Measurements from ENCODE around the gene ZNF408. TPM values are rescaled to one million over a fixed set of nuclear protein-coding genes. Genes with fewer than 3 reads are reported as not detected.

The ZNF408 gene
- total RNA-seq (10 to 100 TPM in 2 of 4 donors, 1 to 10 TPM in 2; 5.0 to 15.0 (median 9.8) TPM), polyA plus RNA-seq (10 to 100 TPM in 1 of 3 donors, 1 to 10 TPM in 2; 9.6 to 12.7 (median 9.9) TPM)
- long read RNA-seq, donor 1, partial matches to known transcripts: 1 of 5 reads
- long read RNA-seq, donor 1, other reads (novel, unspliced or antisense): 2 of 5 reads
- long read RNA-seq, donor 2, transcript ZNF408-201 (5 exons, 2,442 nt): major isoform, 23 of 27 reads
- long read RNA-seq, donor 2, partial matches to known transcripts: 1 of 27 reads
- long read RNA-seq, donor 2, other reads (novel, unspliced or antisense): 2 of 27 reads

DNA sequence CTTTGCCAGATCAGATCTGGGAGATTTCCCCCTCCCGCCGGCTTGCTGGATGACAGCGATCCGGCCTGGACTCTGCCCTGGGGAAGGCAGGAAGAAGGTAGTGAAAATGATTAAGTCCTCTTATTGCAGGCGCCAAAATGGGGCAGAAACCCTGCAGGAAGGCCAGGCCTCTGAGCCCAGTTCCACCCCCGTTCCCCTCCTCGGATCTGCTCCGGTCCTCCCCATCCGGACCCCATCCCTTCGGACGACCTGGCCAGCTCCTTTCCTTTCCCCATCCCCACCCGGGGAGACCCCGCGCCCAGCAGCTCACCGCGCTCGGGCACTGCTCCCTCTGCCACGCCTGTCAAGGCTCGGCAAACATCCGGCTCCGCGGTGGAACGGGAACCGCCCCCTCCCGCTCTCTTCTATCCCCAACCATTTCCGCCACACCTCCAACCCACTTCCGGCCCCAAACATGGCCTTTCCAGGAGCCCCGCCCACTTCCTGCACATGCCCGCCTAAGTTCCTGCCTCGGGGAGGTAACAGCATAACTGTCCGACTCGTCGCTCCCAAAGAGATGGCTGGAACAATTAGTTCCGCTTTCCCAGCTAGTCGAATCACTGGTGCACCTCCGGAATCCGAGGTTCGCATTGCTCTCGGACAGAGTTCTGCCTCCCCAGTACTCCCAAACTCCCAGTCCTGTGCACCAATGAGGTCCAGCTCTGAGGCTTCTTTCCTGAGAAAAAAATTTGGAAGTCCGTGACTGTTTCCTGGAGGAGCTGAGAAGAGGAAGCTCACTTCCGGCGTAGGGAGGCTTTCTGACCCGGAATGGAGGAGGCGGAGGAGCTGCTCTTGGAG lies at the start of gene ZNF408, which contains the start of gene ARHGAP1:
Gene ZNF408, plus strand, starts transcription at position 791 of the 837 bp plus-strand sequence. Its CDS starts 17 bp downstream, at position 808.
Gene ARHGAP1, minus strand, starts transcription at position 379 of the 837 bp plus-strand sequence. CDS start 4,512 bp downstream, outside the sequence.
- Histone ChIP-seq H3K27me3 (ENCODE audit: insufficient read depth in 3 of 3, low read length in 2 of 3) (no peaks in the 10 kb centered on the region), H3K9me3 (no peaks in the 10 kb centered on the region), H3K27ac (peak within 1 kb of the TSS; percentile 99), H3K4me3 (peak within 1 kb of the TSS; percentile 99), H3K36me3 (ENCODE audit: insufficient read depth in 1 of 2, low read depth in 1 of 2) (peaks cover 9 to 44% of the 10 kb centered on the region in 2 donors), H3K4me1 (peaks cover 56% of the 10 kb centered on the region)
- DNase-seq: peak; percentile 99 to 100
- ATAC-seq: peak; percentile 92 to 95 (median 94)
- WGBS, 3 donors: 0% methylated on average over 41 to 44 of the region's 44 CpGs
- TF ChIP-seq, protein P1, sequence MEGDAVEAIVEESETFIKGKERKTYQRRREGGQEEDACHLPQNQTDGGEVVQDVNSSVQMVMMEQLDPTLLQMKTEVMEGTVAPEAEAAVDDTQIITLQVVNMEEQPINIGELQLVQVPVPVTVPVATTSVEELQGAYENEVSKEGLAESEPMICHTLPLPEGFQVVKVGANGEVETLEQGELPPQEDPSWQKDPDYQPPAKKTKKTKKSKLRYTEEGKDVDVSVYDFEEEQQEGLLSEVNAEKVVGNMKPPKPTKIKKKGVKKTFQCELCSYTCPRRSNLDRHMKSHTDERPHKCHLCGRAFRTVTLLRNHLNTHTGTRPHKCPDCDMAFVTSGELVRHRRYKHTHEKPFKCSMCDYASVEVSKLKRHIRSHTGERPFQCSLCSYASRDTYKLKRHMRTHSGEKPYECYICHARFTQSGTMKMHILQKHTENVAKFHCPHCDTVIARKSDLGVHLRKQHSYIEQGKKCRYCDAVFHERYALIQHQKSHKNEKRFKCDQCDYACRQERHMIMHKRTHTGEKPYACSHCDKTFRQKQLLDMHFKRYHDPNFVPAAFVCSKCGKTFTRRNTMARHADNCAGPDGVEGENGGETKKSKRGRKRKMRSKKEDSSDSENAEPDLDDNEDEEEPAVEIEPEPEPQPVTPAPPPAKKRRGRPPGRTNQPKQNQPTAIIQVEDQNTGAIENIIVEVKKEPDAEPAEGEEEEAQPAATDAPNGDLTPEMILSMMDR (IDR thresholded peaks at IDR 0.05): no peak
- intact Hi-C loops (cut with DNase I): no loop called here

DNA sequence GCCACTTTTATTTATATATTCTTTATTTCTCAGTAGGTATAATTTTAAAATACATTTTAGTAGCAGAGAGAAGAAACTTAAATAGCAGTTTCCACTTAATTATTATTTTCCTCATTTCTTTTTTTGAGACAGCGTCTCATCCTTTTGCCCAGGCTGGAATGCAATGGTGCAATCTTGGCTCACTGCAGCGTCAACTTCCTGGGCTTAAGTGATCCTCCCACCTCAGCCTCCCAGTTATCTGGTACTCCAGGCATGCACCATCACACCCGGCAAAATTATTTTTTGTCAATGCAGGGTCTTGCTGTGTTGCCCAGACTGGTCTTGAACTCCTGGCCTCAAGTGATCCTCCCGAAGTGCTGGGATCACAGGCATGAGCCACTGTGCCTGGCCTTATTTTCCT lies 45.2 kb upstream of the ZNF408 start:
- no peaks in the 10 kb centered on the region for H3K9me3 ChIP-seq

DNA sequence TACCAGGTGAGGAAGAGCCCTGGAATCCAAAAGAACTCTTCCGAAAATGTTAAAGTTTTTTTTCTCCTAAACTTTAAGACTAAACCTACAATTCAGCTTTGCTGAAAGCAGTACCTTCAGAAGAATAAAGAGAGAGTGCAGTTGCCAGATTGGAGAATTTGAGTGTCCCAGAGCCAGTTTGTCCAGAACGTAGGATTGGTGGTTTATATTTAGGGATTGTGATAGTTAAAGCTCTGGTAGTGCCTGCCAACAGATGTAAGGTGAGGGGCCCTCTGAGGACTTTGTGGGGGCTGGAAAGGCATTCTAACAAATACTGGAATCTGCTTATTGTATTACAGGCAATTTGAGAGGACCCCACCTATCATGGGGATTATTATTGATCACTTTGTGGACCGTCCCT lies 43.6 kb upstream of the ZNF408 start:
- no peak overlapping the region for H3K27ac ChIP-seq

More for the DNA sequence above, 45.2 kb upstream of the ZNF408 start:
- 82 to 88% (median 85%) methylated on average over 4 of the region's 4 CpGs for WGBS, 3 donors
- ATAC-seq (no peak), DNase-seq (no peak)
- no peak overlapping the region for H3K4me3 ChIP-seq
- TF ChIP-seq, protein P1 (IDR thresholded peaks at IDR 0.05): no peak
- H3K36me3 ChIP-seq (ENCODE audit: insufficient read depth in 1 of 2, low read depth in 1 of 2): peaks cover 3 to 100% of the 10 kb centered on the region in 2 donors
- H3K27ac ChIP-seq: no peak overlapping the region
- H3K27me3 ChIP-seq (ENCODE audit: insufficient read depth in 3 of 3, low read length in 2 of 3): no peaks in the 10 kb centered on the region
- H3K4me1 ChIP-seq: no peaks in the 10 kb centered on the region
- intact Hi-C loops (cut with DNase I): no loop called here

DNA sequence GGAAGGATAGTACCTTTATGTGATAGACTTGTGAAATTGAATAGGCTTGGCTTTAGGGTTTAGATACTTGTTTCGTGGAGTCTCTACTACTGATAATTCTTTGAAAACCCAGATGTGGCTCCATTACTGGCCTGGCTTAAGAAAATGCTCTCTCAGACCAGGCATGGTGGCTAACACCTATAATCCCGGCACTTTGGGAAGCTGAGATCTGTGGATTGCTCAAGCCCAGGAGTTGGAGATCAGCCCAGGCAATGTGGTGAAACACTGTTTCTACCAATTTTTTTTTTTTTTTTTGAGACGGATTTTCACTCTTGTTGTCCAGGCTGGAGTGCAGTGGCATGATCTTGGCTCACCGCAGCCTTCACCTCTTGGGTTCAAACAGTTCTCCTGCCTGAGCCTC lies 42.6 kb upstream of the ZNF408 start:
- ATAC-seq (peak in 3 of 4 donors; percentile 46 to 66 (median 48)), DNase-seq (peak; percentile 70 to 82)
- intact Hi-C loops (cut with DNase I): no loop called here
- WGBS, 3 donors: 72 to 92% (median 74%) methylated on average over 4 of the region's 4 CpGs
- H3K27me3 ChIP-seq (ENCODE audit: insufficient read depth in 3 of 3, low read length in 2 of 3): no peaks in the 10 kb centered on the region
- H3K4me3 ChIP-seq: no peak overlapping the region
- no peaks in the 10 kb centered on the region for H3K9me3 ChIP-seq
- H3K27ac ChIP-seq: no peak overlapping the region
- peaks cover 3 to 100% of the 10 kb centered on the region in 2 donors for H3K36me3 ChIP-seq (ENCODE audit: insufficient read depth in 1 of 2, low read depth in 1 of 2)
- no peaks in the 10 kb centered on the region for H3K4me1 ChIP-seq
- TF ChIP-seq, protein P1 (IDR thresholded peaks at IDR 0.05): no peak

More for the DNA sequence above, 43.6 kb upstream of the ZNF408 start:
- DNase-seq (no peak), ATAC-seq (no peak)
- H3K4me3 ChIP-seq: no peak overlapping the region
- H3K36me3 ChIP-seq (ENCODE audit: insufficient read depth in 1 of 2, low read depth in 1 of 2): peaks cover 3 to 100% of the 10 kb centered on the region in 2 donors
- no peaks in the 10 kb centered on the region for H3K27me3 ChIP-seq (ENCODE audit: insufficient read depth in 3 of 3, low read length in 2 of 3)
- no peaks in the 10 kb centered on the region for H3K9me3 ChIP-seq
- intact Hi-C loops (cut with DNase I): no loop called here
- TF ChIP-seq, protein P1 (IDR thresholded peaks at IDR 0.05): no peak
- no peaks in the 10 kb centered on the region for H3K4me1 ChIP-seq
- WGBS, 3 donors: 78 to 82% (median 79%) methylated on average over 3 of the region's 3 CpGs

All from psoas muscle (tissue), 8 donors.